HG03139 (cell line): Measurements from ENCODE around the gene ABCG8.

Source experiments
- ATAC-seq: cut with Tn5 transposase; IDR thresholded peaks from one replicate; pipeline ENCODE4 v1.9.1; 2021; ENCODE audit not compliant: unreplicated experiment

The ABCG8 gene

GRCh38 chr2:43855292-43855691 is 16.5 kb downstream of the ABCG8 start:
- no peak for ATAC-seq

- no peak for ATAC-seq
Measured at GRCh38 chr2:43872151-43872550, 33.4 kb downstream of the ABCG8 start.

GRCh38 chr2:43874776-43875451 is 36.1 kb downstream of the ABCG8 start:
- no peak for ATAC-seq

GRCh38 chr2:43877782-43878464 is 39.2 kb downstream of the ABCG8 start:
- no peak for ATAC-seq

GRCh38 chr2:43879261-43879660 is 40.5 kb downstream of the ABCG8 start:
- no peak for ATAC-seq

- no peak for ATAC-seq
Measured at GRCh38 chr2:43880471-43880870, 41.7 kb downstream of the ABCG8 start.

- no peak for ATAC-seq
Measured at GRCh38 chr2:43880952-43881351, 42.2 kb downstream of the ABCG8 start.

GRCh38 chr2:43882312-43882711 is 43.5 kb downstream of the ABCG8 start:
- ATAC-seq = no peak

- ATAC-seq = no peak
Measured at GRCh38 chr2:43884689-43885088, 45.9 kb downstream of the ABCG8 start.

GRCh38 chr2:43885132-43885632 is 46.4 kb downstream of the ABCG8 start:
- ATAC-seq = no peak

- ATAC-seq = no peak
Measured at GRCh38 chr2:43887176-43887575, 48.4 kb downstream of the ABCG8 start.

GRCh38 chr2:43889416-43889815 is 50.6 kb downstream of the ABCG8 start:
- ATAC-seq = no peak

- ATAC-seq = no peak
Measured at GRCh38 chr2:43890855-43891254, 52.1 kb downstream of the ABCG8 start.

- ATAC-seq = no peak
Measured at GRCh38 chr2:43894743-43895142, 56.0 kb downstream of the ABCG8 start.

- no peak for ATAC-seq
Measured at GRCh38 chr2:43896906-43897305, 58.1 kb downstream of the ABCG8 start.

GRCh38 chr2:43897492-43897891 is 58.7 kb downstream of the ABCG8 start:
- ATAC-seq = no peak

- ATAC-seq = no peak
Measured at GRCh38 chr2:43898134-43898837, 59.5 kb downstream of the ABCG8 start.

GRCh38 chr2:43898838-43899346 is 60.1 kb downstream of the ABCG8 start:
- no peak for ATAC-seq

- no peak for ATAC-seq
Measured at GRCh38 chr2:43899589-43899988, 60.8 kb downstream of the ABCG8 start.

- ATAC-seq = no peak
Measured at GRCh38 chr2:43905371-43905803, 66.6 kb downstream of the ABCG8 start.

- ATAC-seq = no peak
Measured at GRCh38 chr2:43905871-43906270, 67.1 kb downstream of the ABCG8 start.
